Measurements from ENCODE around the gene SRPX2.

SRPX2 gene

GRCh38 chrX:100695302-100695701 lies 51.3 kb downstream of the SRPX2 start:
- no peak overlapping the region for H3K4me3 ChIP-seq (ENCODE audit: low read length)
- TF ChIP-seq, protein P1, sequence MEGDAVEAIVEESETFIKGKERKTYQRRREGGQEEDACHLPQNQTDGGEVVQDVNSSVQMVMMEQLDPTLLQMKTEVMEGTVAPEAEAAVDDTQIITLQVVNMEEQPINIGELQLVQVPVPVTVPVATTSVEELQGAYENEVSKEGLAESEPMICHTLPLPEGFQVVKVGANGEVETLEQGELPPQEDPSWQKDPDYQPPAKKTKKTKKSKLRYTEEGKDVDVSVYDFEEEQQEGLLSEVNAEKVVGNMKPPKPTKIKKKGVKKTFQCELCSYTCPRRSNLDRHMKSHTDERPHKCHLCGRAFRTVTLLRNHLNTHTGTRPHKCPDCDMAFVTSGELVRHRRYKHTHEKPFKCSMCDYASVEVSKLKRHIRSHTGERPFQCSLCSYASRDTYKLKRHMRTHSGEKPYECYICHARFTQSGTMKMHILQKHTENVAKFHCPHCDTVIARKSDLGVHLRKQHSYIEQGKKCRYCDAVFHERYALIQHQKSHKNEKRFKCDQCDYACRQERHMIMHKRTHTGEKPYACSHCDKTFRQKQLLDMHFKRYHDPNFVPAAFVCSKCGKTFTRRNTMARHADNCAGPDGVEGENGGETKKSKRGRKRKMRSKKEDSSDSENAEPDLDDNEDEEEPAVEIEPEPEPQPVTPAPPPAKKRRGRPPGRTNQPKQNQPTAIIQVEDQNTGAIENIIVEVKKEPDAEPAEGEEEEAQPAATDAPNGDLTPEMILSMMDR (conservative IDR thresholded peaks at IDR 0.05; ENCODE audit: low read depth, low read length) = no peak
- no peak for DNase-seq (ENCODE audit: low read depth)

- H3K4me3 ChIP-seq (ENCODE audit: low read length) = no peak overlapping the region
- no peak for DNase-seq (ENCODE audit: low read depth)
- TF ChIP-seq, protein P1 (conservative IDR thresholded peaks at IDR 0.05; ENCODE audit: low read depth, low read length) = no peak
These were observed 52.0 kb downstream of the SRPX2 start for GRCh38 chrX:100695991-100696390.

- TF ChIP-seq, protein P1 (conservative IDR thresholded peaks at IDR 0.05; ENCODE audit: low read depth, low read length) = no peak
- no peak for DNase-seq (ENCODE audit: low read depth)
- no peak overlapping the region for H3K4me3 ChIP-seq (ENCODE audit: low read length)
These were observed 52.8 kb downstream of the SRPX2 start for GRCh38 chrX:100696699-100697351.

DNA sequence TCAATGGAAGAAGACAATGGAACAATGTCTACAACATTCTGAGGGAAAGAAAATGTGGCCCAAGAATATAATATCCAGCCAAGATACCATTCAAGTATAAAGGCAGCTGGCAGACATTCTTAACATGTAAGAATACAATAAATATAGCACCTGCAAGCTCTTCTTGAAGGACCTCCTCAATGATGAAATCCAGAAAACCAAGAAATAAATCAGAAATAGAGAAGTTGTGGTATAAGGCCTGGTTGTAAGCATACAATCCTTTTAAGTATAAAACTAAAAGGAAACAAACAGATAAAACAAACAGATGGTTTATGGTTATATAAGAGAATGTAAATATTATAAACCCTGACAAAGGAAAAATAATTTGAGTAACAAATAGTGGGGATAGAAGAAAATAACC lies 54.6 kb downstream of the SRPX2 start:
- TF ChIP-seq, protein P1 (conservative IDR thresholded peaks at IDR 0.05; ENCODE audit: low read depth, low read length) = no peak
- no peak overlapping the region for H3K4me3 ChIP-seq (ENCODE audit: low read length)
- DNase-seq (ENCODE audit: low read depth) = no peak

DNA sequence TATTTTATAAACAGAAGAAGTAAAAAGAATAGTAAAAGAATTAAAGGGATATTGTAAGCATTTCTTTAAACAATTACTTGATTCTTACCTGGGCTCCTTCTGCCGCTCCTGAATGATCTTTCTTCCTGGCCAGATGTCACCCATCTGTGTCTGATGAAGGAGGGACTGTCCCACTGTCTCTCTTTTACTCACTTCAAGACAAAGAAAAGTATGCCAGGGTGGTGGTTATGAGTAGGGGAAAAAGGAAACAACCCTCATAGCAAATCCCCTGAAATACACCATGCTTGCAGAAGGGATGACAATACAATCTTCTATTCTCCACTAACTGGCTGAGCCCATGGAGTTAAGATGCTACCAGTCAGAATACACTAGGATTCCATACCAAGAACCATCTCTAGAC lies 56.8 kb downstream of the SRPX2 start:
- H3K4me3 ChIP-seq (ENCODE audit: low read length) = no peak overlapping the region
- no peak for DNase-seq (ENCODE audit: low read depth)
- TF ChIP-seq, protein P1 (conservative IDR thresholded peaks at IDR 0.05; ENCODE audit: low read depth, low read length) = no peak

DNA sequence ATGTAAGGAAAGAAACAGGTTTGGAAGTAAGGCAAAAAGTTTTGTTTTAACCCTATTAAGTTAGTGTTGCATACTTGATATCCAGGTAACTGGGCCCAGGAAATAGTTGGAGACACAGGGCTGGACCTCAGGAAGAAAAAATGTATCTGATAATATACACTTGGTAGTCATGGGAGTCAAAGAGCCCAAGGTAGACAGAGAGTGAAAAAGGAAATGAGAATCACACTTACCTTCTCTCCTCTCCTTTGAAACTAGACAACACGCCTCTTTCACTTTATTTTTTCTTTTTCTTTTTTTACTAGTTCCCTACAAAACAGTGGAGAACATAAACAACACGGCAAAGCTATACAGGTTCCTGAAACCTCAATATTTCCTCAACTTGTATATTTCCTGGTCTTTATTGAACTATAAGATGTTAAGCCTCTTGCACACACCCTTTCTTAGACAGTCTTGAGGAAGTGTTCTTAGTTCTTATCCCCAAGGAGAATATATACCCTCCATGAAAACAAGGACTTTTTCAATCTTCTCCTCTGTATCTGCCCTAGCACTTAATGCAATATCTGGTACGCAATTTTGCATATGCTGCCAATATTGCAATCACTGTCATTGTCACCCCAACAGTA lies 60.7 kb downstream of the SRPX2 start:
- DNase-seq (ENCODE audit: low read depth) = no peak
- TF ChIP-seq, protein P1 (conservative IDR thresholded peaks at IDR 0.05; ENCODE audit: low read depth, low read length) = no peak
- H3K4me3 ChIP-seq (ENCODE audit: low read length) = no peak overlapping the region

- TF ChIP-seq, protein P1 (conservative IDR thresholded peaks at IDR 0.05; ENCODE audit: low read depth, low read length) = no peak
- DNase-seq (ENCODE audit: low read depth) = no peak
- H3K4me3 ChIP-seq (ENCODE audit: low read length) = no peak overlapping the region
These were observed 66.8 kb downstream of the SRPX2 start for GRCh38 chrX:100710816-100711215.
